IMR-90 (cell line): Measurements from ENCODE around the gene PIN1. TPM values are rescaled to one million over a fixed set of nuclear protein-coding genes. Genes with fewer than 3 reads are reported as not detected.

Experiments used
- ATAC-seq: fragments of 200-7000 bp; cut with Tn5 transposase; 2 replicates; pipeline ENCODE4 v1.9.1; 2020; ENCODE audit warnings: low read depth, mild to moderate bottlenecking, moderate library complexity
- BruUV-seq: library from RNA; stranded (reverse); fragments of 400-500 nt; replicated peaks from 2 replicates; lab custom pipeline; 2021; lab: Mats Ljungman, UMichigan
- CTCF ChIA-PET: fragments of 300-600 bp; formaldehyde crosslinking; extraction: SDS; loops from one replicate; lab custom pipeline; 2021; ENCODE audit warnings: antibody characterized with exemption; lab: Yijun Ruan, JAX
- POLR2A ChIA-PET: fragments of 300-600 bp; sonication (Branson Sonifier 250); formaldehyde crosslinking; loops from one replicate; lab custom pipeline; 2022; ENCODE audit warnings: antibody characterized with exemption; ENCODE audit not compliant: unreplicated experiment; lab: Charles Lee
- DNase-seq: peaks from one replicate; pipeline ENCODE4 v3.0.0; 2013
- H2AFZ ChIP-seq: replicated peaks from 2 replicates; pipeline ENCODE3; 2013; ENCODE audit warnings: low read length, mild to moderate bottlenecking; ENCODE audit not compliant: poor library complexity
- H2AK5ac ChIP-seq: 2 replicates; pipeline ENCODE4 v1.6.1; 2013; ENCODE audit warnings: low read depth, low read length, inconsistent platforms
- H2AK9ac ChIP-seq: replicated peaks from 2 replicates; pipeline ENCODE3; 2013; ENCODE audit warnings: mild to moderate bottlenecking, low read depth, low read length, moderate library complexity; ENCODE audit not compliant: poor library complexity
- H2BK120ac ChIP-seq: 2 replicates; pipeline ENCODE4 v1.6.1; 2013; ENCODE audit warnings: low read depth, low read length, inconsistent platforms
- H2BK15ac ChIP-seq: 3 replicates; pipeline ENCODE4 v1.6.1; 2013; ENCODE audit warnings: low read depth, low read length, inconsistent platforms
- H2BK20ac ChIP-seq: 2 replicates; pipeline ENCODE4 v1.6.1; 2013; ENCODE audit warnings: low read depth, mild to moderate bottlenecking, inconsistent platforms, low read length, moderate library complexity
- H2BK5ac ChIP-seq: 2 replicates; pipeline ENCODE4 v1.6.1; 2013; ENCODE audit warnings: mild to moderate bottlenecking, low read depth, low read length, inconsistent platforms; ENCODE audit not compliant: poor library complexity, severe bottlenecking
- H3K14ac ChIP-seq: replicated peaks from 2 replicates; pipeline ENCODE4 v1.6.1; 2013; ENCODE audit warnings: low read depth, low read length, inconsistent platforms
- H3K18ac ChIP-seq: 2 replicates; pipeline ENCODE4 v1.6.1; 2013; ENCODE audit warnings: low read depth, low read length, control low read depth
- H3K23ac ChIP-seq: 2 replicates; pipeline ENCODE4 v1.6.1; 2013; ENCODE audit warnings: low read depth, low read length, inconsistent platforms
- H3K27ac ChIP-seq: 2 replicates; pipeline ENCODE4 v1.5.1; 2013; ENCODE audit warnings: mild to moderate bottlenecking, control low read depth, low read length; ENCODE audit not compliant: insufficient read depth
- H3K27me3 ChIP-seq: 2 replicates; pipeline ENCODE4 v1.6.1; 2013; ENCODE audit warnings: low read length; ENCODE audit not compliant: control insufficient read depth, insufficient read depth
- H3K36me3 ChIP-seq: 2 replicates; pipeline ENCODE4 v1.6.1; 2013; ENCODE audit warnings: low read length, mixed read lengths; ENCODE audit not compliant: control insufficient read depth, insufficient read depth
- H3K4ac ChIP-seq: 2 replicates; pipeline ENCODE4 v1.6.1; 2013; ENCODE audit warnings: low read depth, low read length, inconsistent platforms
- H3K4me1 ChIP-seq: 2 replicates; pipeline ENCODE4 v1.6.1; 2013; ENCODE audit warnings: low read length, mixed read lengths; ENCODE audit not compliant: control insufficient read depth, insufficient read depth
- H3K4me2 ChIP-seq: 2 replicates; pipeline ENCODE4 v1.6.1; 2013; ENCODE audit warnings: low read depth, mild to moderate bottlenecking, control low read depth, low read length, moderate library complexity
- H3K4me3 ChIP-seq: 2 replicates; pipeline ENCODE4 v1.5.1; 2013; ENCODE audit warnings: low read depth, mild to moderate bottlenecking, control low read depth, low read length, moderate library complexity; ENCODE audit not compliant: insufficient read depth
- H3K56ac ChIP-seq: 2 replicates; pipeline ENCODE4 v1.6.1; 2013; ENCODE audit warnings: low read length, inconsistent platforms; ENCODE audit not compliant: insufficient read depth; ENCODE audit errors: extremely low read depth
- H3K79me1 ChIP-seq, 2 experiments: 2 replicates each; pipeline ENCODE4 v1.6.1; 2013; ENCODE audit warnings: low read length in 2 of 2, inconsistent platforms in 1 of 2, low read depth in 1 of 2
- H3K9ac ChIP-seq: 2 replicates; pipeline ENCODE4 v1.6.1; 2013; ENCODE audit warnings: low read depth, low read length, control low read depth
- H3K9me1 ChIP-seq: 2 replicates; pipeline ENCODE4 v1.6.1; 2013; ENCODE audit warnings: low read length, inconsistent platforms; ENCODE audit not compliant: insufficient read depth
- H3K9me3 ChIP-seq: 2 replicates; pipeline ENCODE4 v1.6.1; 2013; ENCODE audit warnings: low read length; ENCODE audit not compliant: control insufficient read depth, insufficient read depth
- H4K20me1 ChIP-seq: 2 replicates; pipeline ENCODE4 v1.6.1; 2013; ENCODE audit warnings: low read length, inconsistent platforms; ENCODE audit not compliant: insufficient read depth
- H4K5ac ChIP-seq: 2 replicates; pipeline ENCODE4 v1.6.1; 2013; ENCODE audit warnings: mild to moderate bottlenecking, low read depth, low read length, control low read depth
- H4K8ac ChIP-seq, 2 experiments: 2 replicates each; pipeline ENCODE4 v1.6.1; 2013; ENCODE audit warnings: low read depth in 2 of 2, low read length in 2 of 2, control low read depth in 1 of 2, inconsistent platforms in 1 of 2
- H4K91ac ChIP-seq: 2 replicates; pipeline ENCODE4 v1.6.1; 2013; ENCODE audit warnings: low read depth, low read length, inconsistent platforms; ENCODE audit not compliant: insufficient read depth
- BHLHE40 ChIP-seq: fragments of 150-350 bp; IDR thresholded peaks from 2 replicates; pipeline ENCODE4 v1.6.1; 2016; ENCODE audit warnings: mild to moderate bottlenecking, low read depth, low read length
- CTCF ChIP-seq: conservative IDR thresholded peaks from 2 replicates; pipeline ENCODE4 v1.5.1; 2012; ENCODE audit warnings: mild to moderate bottlenecking, low read depth, low read length, improper control_type of control experiment
- ELK1 ChIP-seq: fragments of 150-350 bp; IDR thresholded peaks from 2 replicates; pipeline ENCODE4 v1.6.1; 2016; ENCODE audit warnings: low read depth, mild to moderate bottlenecking, low read length, moderate library complexity, borderline replicate concordance
- FOS ChIP-seq: fragments of 150-350 bp; IDR thresholded peaks from 2 replicates; pipeline ENCODE4 v1.6.1; 2016; ENCODE audit warnings: low read depth, low read length
- MAZ ChIP-seq: IDR thresholded peaks from 2 replicates; pipeline ENCODE4 v1.6.1; 2012; ENCODE audit warnings: low read depth, mild to moderate bottlenecking, low read length, improper control_type of control experiment, moderate library complexity, borderline replicate concordance
- MXI1 ChIP-seq: IDR thresholded peaks from 2 replicates; pipeline ENCODE4 v1.6.1; 2012; ENCODE audit warnings: low read depth, mild to moderate bottlenecking, low read length, moderate library complexity, borderline replicate concordance
- NFE2L2 ChIP-seq: fragments of 150-350 bp; IDR thresholded peaks from 2 replicates; pipeline ENCODE4 v1.6.1; 2016; ENCODE audit warnings: low read depth, mild to moderate bottlenecking, low read length
- POLR2A ChIP-seq: IDR thresholded peaks from 2 replicates; pipeline ENCODE4 v1.6.1; 2012; ENCODE audit warnings: mild to moderate bottlenecking, low read depth, low read length
- RAD21 ChIP-seq: IDR thresholded peaks from 2 replicates; pipeline ENCODE4 v1.6.1; 2012; ENCODE audit warnings: low read length, improper control_type of control experiment
- RCOR1 ChIP-seq: IDR thresholded peaks from 2 replicates; pipeline ENCODE4 v1.6.1; 2012; ENCODE audit warnings: mild to moderate bottlenecking, low read length, improper control_type of control experiment; ENCODE audit not compliant: insufficient replicate concordance
- SMC3 ChIP-seq: fragments of 150-350 bp; IDR thresholded peaks from 2 replicates; pipeline ENCODE4 v1.6.1; 2016; ENCODE audit warnings: low read depth, mild to moderate bottlenecking, antibody characterized with exemption, low read length, moderate library complexity
- USF2 ChIP-seq: fragments of 150-350 bp; IDR thresholded peaks from 2 replicates; pipeline ENCODE4 v1.6.1; 2017; ENCODE audit warnings: mild to moderate bottlenecking, antibody characterized with exemption, low read length, low read depth
- WGBS, 2 experiments: methylation state at CpG; one replicate each; pipeline versions ENCODE4 v1.1.5 to v1.1.7; 2013; ENCODE audit warnings: missing lambda C conversion rate in 2 of 2; ENCODE audit not compliant: insufficient read length in 1 of 2; ENCODE audit errors: extremely low coverage in 2 of 2; 5-methylcytosine and 5-hydroxymethylcytosine counted together
- dilution Hi-C: fragments of 300-500 bp; cut with HindIII; formaldehyde crosslinking; loops from one replicate; pipeline ENCODE4 v1.14.3; 2018; ENCODE audit warnings: low sequenced_read_pairs; ENCODE audit not compliant: unreplicated experiment
- in situ Hi-C: fragments of 300-500 bp; cut with MboI; formaldehyde crosslinking; loops from 3 replicates; pipeline ENCODE4 v1.14.3; 2019; ENCODE audit warnings: low sequenced_read_pairs, inconsistent platforms, mixed read lengths
- intact Hi-C: fragments of 100-400 bp; cut with micrococcal nuclease; formaldehyde crosslinking; loops from 2 replicates; pipeline ENCODE4 v1.10.0; 2022
- polyA plus RNA-seq, 3 experiments: library from polyadenylated mRNA; depleted of rRNA; stranded (reverse); fragments of >200 nt; gene quantifications; 2 replicates each; pipeline ENCODE4 v1.2.3, GENCODE V29; 2012; ENCODE audit warnings: low replicate concordance in 1 of 3
- total RNA-seq: library from RNA; depleted of rRNA; stranded (reverse); fragments of >200 nt; gene quantifications from 2 replicates; pipeline ENCODE4 v1.2.3, GENCODE V29; 2012

The PIN1 gene
- total and polyA plus RNA-seq, 2 of the 4 experiments (the other 2 are of a cell fraction) = 76.0 to 105 TPM

GRCh38 chr19:9818175-9818733 is 16.9 kb upstream of the PIN1 start:
- H4K91ac ChIP-seq = peak overlapping the region; percentile 77
- H3K4me2 ChIP-seq = peak overlapping the region; percentile 98
- H2AFZ ChIP-seq = peak overlapping the region; percentile 100
- H2BK20ac ChIP-seq = no peak overlapping the region
- peaks cover 2% of the 10 kb centered on the region; the same call in 1 of the 2 replicates for H3K9me1 ChIP-seq
- in situ Hi-C loops (no loop called here), dilution Hi-C loops (no loop called here), intact Hi-C loops (no loop called here)
- H3K4me3 ChIP-seq = peak overlapping the region; percentile 89
- H3K4ac ChIP-seq = peak overlapping the region; percentile 82
- POLR2A ChIA-PET = interaction anchor here (0.6 kb wide), 2 partner anchors 10 to 90 kb away, joined by 4 to 15 read pairs; partner anchors contain the start of gene UBL5
- BruUV-seq = no TSS peak
- ATAC-seq (no peak), DNase-seq (no peak)
- H3K79me1 ChIP-seq = peaks cover 6 to 31% of the 10 kb centered on the region in 2 experiments; a peak in 3 of 4 replicates
- no peaks in the 10 kb centered on the region for H3K27me3 ChIP-seq
- H4K5ac ChIP-seq = peak overlapping the region; percentile 72
- no peaks in the 10 kb centered on the region for H3K9me3 ChIP-seq
- peak overlapping the region; percentile 77 for H3K9ac ChIP-seq
- CTCF ChIA-PET = no interaction called here
- H3K23ac ChIP-seq = peak overlapping the region; percentile 63; the same call in 1 of the 2 replicates
- H2BK5ac ChIP-seq = peak overlapping the region; percentile 96
- H2AK5ac ChIP-seq = peak overlapping the region; percentile 71
- peak overlapping the region; percentile 64 to 99 for H4K8ac ChIP-seq
- TF ChIP-seq MXI1 = no peak
- TF ChIP-seq ELK1 = no peak
- no peak for TF ChIP-seq MAZ
- TF ChIP-seq USF2 = no peak
- TF ChIP-seq SMC3 = no peak
- no peak for TF ChIP-seq RAD21
- no peak for TF ChIP-seq POLR2A
- TF ChIP-seq CTCF = no peak
- TF ChIP-seq RCOR1 = no peak
- no peak for TF ChIP-seq NFE2L2
- no peak for TF ChIP-seq BHLHE40
- TF ChIP-seq FOS = no peak
- H3K14ac ChIP-seq = peak overlapping the region; percentile 71
- 0 out of 2 replicates have a peak, but pooled peaks cover 2% of the 10 kb centered on the region for H3K4me1 ChIP-seq
- peaks cover 4% of the 10 kb centered on the region for H3K36me3 ChIP-seq
- no peak overlapping the region for H2BK15ac ChIP-seq
- peaks cover 4% of the 10 kb centered on the region for H4K20me1 ChIP-seq
- 0 out of 2 replicates have a peak overlapping the region, but pooled peaks have one; percentile 15 for H3K18ac ChIP-seq
- 0% methylated on average over 3 of the region's 39 CpGs; no CpG with 5 or more reads in 1 of the 2 experiments for WGBS, 2 experiments
- H3K56ac ChIP-seq = peak overlapping the region; percentile 55
- H2AK9ac ChIP-seq = peak overlapping the region; percentile 99
- no peak overlapping the region for H2BK120ac ChIP-seq
- H3K27ac ChIP-seq = peak overlapping the region; percentile 94
